Calu3 (cell line): Measurements from ENCODE around the gene GHRHR. TPM values are rescaled to one million over a fixed set of nuclear protein-coding genes. Genes with fewer than 3 reads are reported as not detected.

Source experiments
- BruUV-seq: library from RNA; stranded (reverse); fragments of 400-500 nt; replicated peaks from 2 replicates; lab custom pipeline; 2021; lab: Mats Ljungman, UMichigan
- CTCF ChIA-PET: fragments of 300-600 bp; sonication (Branson Sonifier 250); formaldehyde crosslinking; loops from one replicate; lab custom pipeline; 2022; ENCODE audit warnings: antibody characterized with exemption; lab: Charles Lee
- DNase-seq: peaks from one replicate; pipeline ENCODE4 v3.0.0; 2022
- H3K27ac Mint-ChIP-seq: one replicate; pipeline ENCODE4 v1.8.0; 2022; ENCODE audit warnings: mixed read lengths; ENCODE audit not compliant: unreplicated experiment
- H3K27me3 Mint-ChIP-seq: one replicate; pipeline ENCODE4 v1.8.0; 2022; ENCODE audit warnings: mixed read lengths; ENCODE audit not compliant: unreplicated experiment
- H3K36me3 Mint-ChIP-seq: one replicate; pipeline ENCODE4 v1.8.0; 2022; ENCODE audit warnings: mild to moderate bottlenecking, moderate library complexity, mixed read lengths; ENCODE audit not compliant: insufficient read depth, unreplicated experiment
- H3K4me1 Mint-ChIP-seq: one replicate; pipeline ENCODE4 v1.8.0; 2022; ENCODE audit warnings: mild to moderate bottlenecking, low read depth, mixed read lengths; ENCODE audit not compliant: unreplicated experiment
- H3K4me3 Mint-ChIP-seq: one replicate; pipeline ENCODE4 v1.8.0; 2022; ENCODE audit warnings: mild to moderate bottlenecking, low read depth, moderate library complexity, mixed read lengths; ENCODE audit not compliant: unreplicated experiment
- H3K9me3 Mint-ChIP-seq: one replicate; pipeline ENCODE4 v1.8.0; 2022; ENCODE audit warnings: low read depth, mixed read lengths; ENCODE audit not compliant: unreplicated experiment
- intact Hi-C: fragments of 100-400 bp; cut with micrococcal nuclease; formaldehyde crosslinking; loops from one replicate; pipeline ENCODE4 v1.10.0; 2022; ENCODE audit not compliant: unreplicated experiment
- total RNA-seq: library from RNA; stranded (reverse); gene quantifications from 2 replicates; pipeline ENCODE4 v1.2.3, GENCODE V29; 2022
- TF ChIP-seq, protein P1 (sequence below): fragments of 200-600 bp; IDR thresholded peaks from one replicate; pipeline ENCODE4 v1.8.0; 2022; ENCODE audit warnings: antibody characterized with exemption; ENCODE audit not compliant: unreplicated experiment

The GHRHR gene
- total RNA-seq, 1 experiment from 2014 or later = not detected

DNA sequence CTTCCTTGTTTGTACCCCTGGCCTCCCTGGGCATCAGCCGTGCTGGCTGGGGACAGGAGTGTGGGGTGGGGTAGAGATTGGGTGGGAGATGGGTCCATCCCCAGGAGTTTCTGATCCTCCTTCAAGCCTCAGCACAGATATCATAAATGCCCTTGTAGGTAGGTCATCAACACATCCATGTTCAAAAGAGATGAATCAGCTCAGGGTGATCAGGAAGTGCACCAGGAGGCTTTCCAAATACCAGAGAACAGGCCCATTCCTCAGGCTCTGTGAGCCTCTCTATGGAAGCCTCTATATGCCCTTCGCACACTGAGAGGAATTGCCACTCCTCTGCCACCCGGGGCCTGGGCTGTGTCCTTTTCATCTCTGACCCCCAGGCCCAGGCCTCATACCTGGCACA is 56.4 kb downstream of the GHRHR start:
- TF ChIP-seq, protein P1, sequence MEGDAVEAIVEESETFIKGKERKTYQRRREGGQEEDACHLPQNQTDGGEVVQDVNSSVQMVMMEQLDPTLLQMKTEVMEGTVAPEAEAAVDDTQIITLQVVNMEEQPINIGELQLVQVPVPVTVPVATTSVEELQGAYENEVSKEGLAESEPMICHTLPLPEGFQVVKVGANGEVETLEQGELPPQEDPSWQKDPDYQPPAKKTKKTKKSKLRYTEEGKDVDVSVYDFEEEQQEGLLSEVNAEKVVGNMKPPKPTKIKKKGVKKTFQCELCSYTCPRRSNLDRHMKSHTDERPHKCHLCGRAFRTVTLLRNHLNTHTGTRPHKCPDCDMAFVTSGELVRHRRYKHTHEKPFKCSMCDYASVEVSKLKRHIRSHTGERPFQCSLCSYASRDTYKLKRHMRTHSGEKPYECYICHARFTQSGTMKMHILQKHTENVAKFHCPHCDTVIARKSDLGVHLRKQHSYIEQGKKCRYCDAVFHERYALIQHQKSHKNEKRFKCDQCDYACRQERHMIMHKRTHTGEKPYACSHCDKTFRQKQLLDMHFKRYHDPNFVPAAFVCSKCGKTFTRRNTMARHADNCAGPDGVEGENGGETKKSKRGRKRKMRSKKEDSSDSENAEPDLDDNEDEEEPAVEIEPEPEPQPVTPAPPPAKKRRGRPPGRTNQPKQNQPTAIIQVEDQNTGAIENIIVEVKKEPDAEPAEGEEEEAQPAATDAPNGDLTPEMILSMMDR = no peak
- intact Hi-C loops = no loop called here
- Mint-ChIP-seq H3K4me1 (no peaks in the 10 kb centered on the region), H3K9me3 (no peaks in the 10 kb centered on the region), H3K27me3 (peaks cover 96% of the 10 kb centered on the region), H3K27ac (no peak overlapping the region), H3K4me3 (no peak overlapping the region), H3K36me3 (no peaks in the 10 kb centered on the region)
- no TSS peak for BruUV-seq
- CTCF ChIA-PET = interaction anchor here (0.8 to 1.1 kb wide), 2 partner anchors 36 to 341 kb away, joined by 3 read pairs; no protein-coding TSS in a partner anchor
- DNase-seq = no peak

DNA sequence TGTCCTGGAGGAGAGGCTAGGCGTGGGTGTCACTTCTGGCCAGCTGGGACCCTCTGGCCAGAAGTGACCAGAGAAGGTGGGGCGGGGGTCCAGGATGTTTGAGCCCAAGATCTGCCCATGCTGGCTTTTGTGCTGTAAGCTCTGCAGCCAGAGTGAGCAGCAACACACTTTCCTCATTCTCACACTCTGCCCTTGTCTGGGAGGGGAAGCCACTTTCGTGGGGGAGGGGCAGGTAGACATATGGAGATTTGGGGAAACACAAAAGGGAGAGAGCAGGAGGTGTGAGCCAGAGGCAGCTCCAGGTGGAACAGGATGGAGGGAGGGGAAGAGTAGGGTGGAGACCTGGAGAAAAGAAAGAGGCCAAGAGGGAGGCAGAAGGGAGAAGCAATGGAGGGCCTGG is 56.9 kb downstream of the GHRHR start:
- CTCF ChIA-PET = interaction anchor here (0.8 to 1.1 kb wide), 2 partner anchors 35 to 341 kb away, joined by 3 read pairs; no protein-coding TSS in a partner anchor
- no peak overlapping the region for H3K27ac Mint-ChIP-seq
- H3K36me3 Mint-ChIP-seq = no peaks in the 10 kb centered on the region
- BruUV-seq = no TSS peak
- no peak for DNase-seq
- TF ChIP-seq, protein P1 = no peak
- H3K9me3 Mint-ChIP-seq = no peaks in the 10 kb centered on the region
- peaks cover 96% of the 10 kb centered on the region for H3K27me3 Mint-ChIP-seq
- H3K4me3 Mint-ChIP-seq = no peak overlapping the region
- intact Hi-C loops = no loop called here
- no peaks in the 10 kb centered on the region for H3K4me1 Mint-ChIP-seq

DNA sequence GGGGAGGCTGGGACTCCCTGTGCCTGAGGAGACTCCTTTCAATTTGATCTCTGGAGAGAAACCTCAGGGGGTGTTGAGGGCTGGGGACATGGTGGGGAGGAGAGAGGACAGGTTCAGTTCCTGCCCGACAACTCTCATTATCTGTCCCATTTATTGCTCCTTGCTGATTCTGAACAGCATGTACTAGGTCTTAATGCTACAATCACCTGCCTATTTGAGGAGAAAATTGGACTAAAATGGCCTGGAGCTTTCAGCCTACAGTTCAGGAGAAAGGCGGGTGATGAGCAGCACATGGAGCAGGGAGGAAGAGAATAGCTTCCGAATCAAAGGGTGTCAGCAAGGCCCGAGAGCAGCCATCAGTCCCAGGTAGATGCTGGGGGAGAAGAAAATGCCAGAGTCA is 58.4 kb downstream of the GHRHR start:
- Mint-ChIP-seq H3K4me1 (no peaks in the 10 kb centered on the region), H3K9me3 (no peaks in the 10 kb centered on the region), H3K27ac (no peak overlapping the region), H3K4me3 (no peak overlapping the region), H3K27me3 (peaks cover 96% of the 10 kb centered on the region), H3K36me3 (no peaks in the 10 kb centered on the region)
- TF ChIP-seq, protein P1 = no peak
- BruUV-seq = no TSS peak
- CTCF ChIA-PET = no interaction called here
- DNase-seq = no peak
- intact Hi-C loops = no loop called here

DNA sequence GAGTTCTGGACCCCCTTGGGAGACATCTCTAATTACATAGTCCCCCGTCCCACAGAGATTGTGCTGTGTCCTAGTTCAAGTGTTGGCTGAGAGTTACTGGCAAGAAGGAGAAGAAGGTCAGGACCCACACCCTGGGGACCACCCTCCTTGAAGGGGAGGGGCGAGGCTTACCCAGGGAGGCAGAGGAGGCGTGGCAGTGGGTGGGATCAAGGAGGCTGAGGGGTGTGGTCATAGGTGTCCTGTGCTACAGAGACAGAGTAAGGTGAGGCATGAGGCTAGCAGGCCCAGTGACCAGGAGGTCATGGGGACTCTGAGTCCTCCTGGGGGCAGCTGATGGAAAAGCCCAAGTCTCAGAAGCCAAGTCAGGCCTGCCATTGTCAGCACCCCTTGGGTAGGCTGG is 59.0 kb downstream of the GHRHR start:
- no peak overlapping the region for H3K4me3 Mint-ChIP-seq
- intact Hi-C loops = no loop called here
- H3K9me3 Mint-ChIP-seq = no peaks in the 10 kb centered on the region
- H3K27ac Mint-ChIP-seq = no peak overlapping the region
- TF ChIP-seq, protein P1 = no peak
- BruUV-seq = no TSS peak
- H3K27me3 Mint-ChIP-seq = peaks cover 96% of the 10 kb centered on the region
- no peaks in the 10 kb centered on the region for H3K4me1 Mint-ChIP-seq
- CTCF ChIA-PET = no interaction called here
- DNase-seq = no peak
- no peaks in the 10 kb centered on the region for H3K36me3 Mint-ChIP-seq
